Activated CD8-positive, alpha-beta T cell treated with anti-CD3 and anti-CD28 coated beads, Interleukin-2, amount 10 ng/mL, durations not matched to agents 7 days and 5 days (primary cell): ENCODE data around the gene GUCY2C. TPM values are rescaled to one million over a fixed set of nuclear protein-coding genes. Genes with fewer than 3 reads are reported as not detected.
"Not testable (repeated sequence)": the region's sequence is repeated elsewhere in the genome, so short reads cannot be mapped to it uniquely, and the experiment has no call there.

Source experiments
- ATAC-seq: fragments of 150-1000 bp; cut with Tn5 transposase; one replicate; pipeline ENCODE4 v1.10.0; 2021; ENCODE audit warnings: moderate library complexity
- CTCF ChIA-PET: fragments of 350-600 bp; sonication (Branson Sonifier 250); formaldehyde crosslinking; loops from one replicate; lab custom pipeline; 2021; ENCODE audit warnings: antibody characterized with exemption; lab: Charles Lee
- POLR2A ChIA-PET: fragments of 350-600 bp; sonication (Branson Sonifier 250); formaldehyde crosslinking; loops from one replicate; lab custom pipeline; 2021; ENCODE audit warnings: antibody characterized with exemption; lab: Charles Lee
- DNase-seq: peaks from one replicate; pipeline ENCODE4 v3.0.0-alpha.2; 2020
- H3K27ac Mint-ChIP-seq: one replicate; pipeline ENCODE4 v1.8.0; 2021; ENCODE audit warnings: mild to moderate bottlenecking, mixed read lengths
- H3K27me3 Mint-ChIP-seq: one replicate; pipeline ENCODE4 v1.8.0; 2021; ENCODE audit warnings: low read depth, mixed read lengths
- H3K36me3 Mint-ChIP-seq: one replicate; pipeline ENCODE4 v1.8.0; 2021; ENCODE audit warnings: low read depth, mixed read lengths
- H3K4me1 Mint-ChIP-seq: one replicate; pipeline ENCODE4 v1.8.0; 2021; ENCODE audit warnings: low read depth, mixed read lengths
- H3K4me3 Mint-ChIP-seq: one replicate; pipeline ENCODE4 v1.8.0; 2021; ENCODE audit warnings: mild to moderate bottlenecking, mixed read lengths
- H3K9me3 Mint-ChIP-seq: one replicate; pipeline ENCODE4 v1.8.0; 2022; ENCODE audit warnings: mixed read lengths; ENCODE audit not compliant: insufficient read depth
- total RNA-seq, 2 experiments: library from RNA; stranded (reverse); gene quantifications; one replicate each; pipeline ENCODE4 v1.2.3, GENCODE V29; 2021

Gene GUCY2C
- not detected for total RNA-seq

DNA sequence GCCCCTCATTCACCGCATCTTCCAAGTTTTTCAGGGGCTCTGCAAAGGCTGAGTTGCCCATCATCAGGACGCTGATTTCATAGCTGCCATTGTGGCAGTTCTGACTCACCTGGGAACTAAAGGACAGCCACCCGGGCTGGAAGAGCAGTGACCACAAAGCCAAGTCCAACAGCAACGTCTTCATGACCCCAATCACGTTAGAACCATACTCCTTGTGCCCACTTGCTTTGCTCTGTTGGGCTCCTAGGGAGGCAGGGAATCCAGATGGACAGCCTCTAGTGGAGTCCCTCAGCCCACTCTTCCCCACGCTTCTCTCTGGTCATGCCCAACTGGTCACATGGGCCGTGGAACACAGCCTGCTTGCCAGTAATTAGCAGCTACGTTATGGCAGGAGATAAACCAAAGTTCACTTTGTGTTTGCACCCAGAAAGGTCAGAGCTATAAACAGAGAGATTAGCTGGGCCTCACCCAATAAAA lies at the start of gene GUCY2C:
GUCY2C (minus strand) TSS at position 335 of the 477 bp plus-strand sequence; CDS start at position 184, 151 bp downstream.
- no peak within 1 kb of the TSS for H3K27ac Mint-ChIP-seq
- no peak within 1 kb of the TSS for H3K4me3 Mint-ChIP-seq
- ChIA-PET POLR2A (interaction anchor here (0.6 kb wide), 1 partner anchor 16 kb away, joined by 3 read pairs; no protein-coding TSS in a partner anchor), CTCF (no interaction called here)
- no peaks in the 10 kb centered on the region for H3K36me3 Mint-ChIP-seq
- DNase-seq: no peak
- H3K4me1 Mint-ChIP-seq: no peaks in the 10 kb centered on the region
- no peaks in the 10 kb centered on the region for H3K9me3 Mint-ChIP-seq
- H3K27me3 Mint-ChIP-seq: peaks cover 14% of the 10 kb centered on the region
- ATAC-seq: no peak

DNA sequence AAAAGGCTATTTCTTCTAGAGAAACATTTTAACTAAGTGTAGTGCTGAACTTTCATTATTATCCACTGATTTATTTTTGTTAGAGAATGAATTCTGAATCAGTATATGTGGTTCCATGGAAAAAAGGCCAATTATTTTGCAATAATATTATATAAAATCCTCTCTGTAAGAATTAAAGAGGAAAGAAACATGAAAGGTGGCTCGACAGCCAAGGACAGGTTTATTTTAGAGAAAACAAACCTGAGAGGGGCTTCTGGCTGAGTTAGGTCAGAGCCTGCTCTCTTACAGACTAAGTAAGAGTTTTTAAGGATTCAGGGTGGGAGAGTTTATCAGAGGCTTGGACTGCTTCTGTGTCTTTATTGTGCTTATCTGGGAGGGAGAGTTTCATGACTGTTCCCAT lies 46.7 kb upstream of the GUCY2C start:
- DNase-seq (no peak), ATAC-seq (no peak)
- CTCF ChIA-PET: no interaction called here
- Mint-ChIP-seq H3K4me1 (no peaks in the 10 kb centered on the region), H3K27me3 (no peaks in the 10 kb centered on the region), H3K36me3 (peaks cover 4% of the 10 kb centered on the region), H3K27ac (no peak overlapping the region), H3K9me3 (peaks cover 5% of the 10 kb centered on the region), H3K4me3 (no peak overlapping the region)
- POLR2A ChIA-PET: no interaction called here

DNA sequence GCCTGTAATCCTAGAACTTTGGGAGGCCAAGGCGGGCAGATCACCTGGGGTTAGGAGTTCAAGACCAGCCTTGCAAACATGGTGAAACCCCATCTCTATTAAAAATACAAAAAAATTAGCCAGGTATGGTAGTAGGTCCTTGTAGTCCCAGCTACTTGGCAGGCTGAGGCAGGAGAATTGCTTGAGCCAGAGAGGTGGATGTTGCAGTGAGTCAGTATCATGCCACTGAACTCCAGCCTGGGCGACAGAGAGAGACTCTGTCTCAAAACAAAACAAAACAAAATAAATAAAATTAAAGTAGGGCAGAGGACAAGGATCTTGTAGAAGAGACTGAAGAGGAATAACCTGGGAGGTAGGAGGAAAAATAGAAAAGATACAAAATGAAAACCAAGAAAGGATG lies 45.5 kb upstream of the GUCY2C start:
- no peaks in the 10 kb centered on the region for H3K27me3 Mint-ChIP-seq
- CTCF ChIA-PET: no interaction called here
- H3K4me3 Mint-ChIP-seq: no peak overlapping the region
- peaks cover 4% of the 10 kb centered on the region for H3K36me3 Mint-ChIP-seq
- POLR2A ChIA-PET: no interaction called here
- H3K9me3 Mint-ChIP-seq: peaks cover 5% of the 10 kb centered on the region
- no peaks in the 10 kb centered on the region for H3K4me1 Mint-ChIP-seq
- DNase-seq: no peak
- no peak overlapping the region for H3K27ac Mint-ChIP-seq
- ATAC-seq: no peak

DNA sequence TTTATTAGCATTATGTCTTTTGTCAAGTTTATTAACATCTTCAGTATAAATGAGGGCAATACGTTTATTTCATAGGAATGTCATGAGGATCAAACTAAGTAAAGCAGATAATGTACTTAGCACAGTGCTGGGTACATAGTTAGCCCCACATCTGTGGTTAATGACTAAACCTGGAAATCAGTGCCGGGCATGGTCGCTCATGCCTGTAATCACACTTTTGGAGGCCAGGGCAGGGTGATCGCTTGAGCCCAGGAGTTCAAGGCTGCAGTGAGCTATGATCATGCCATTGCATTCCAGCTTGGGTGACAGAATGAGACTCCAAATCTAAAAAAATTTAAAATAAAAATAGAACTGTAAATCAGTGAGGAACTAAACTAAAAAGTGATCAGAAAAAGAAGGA lies 44.8 kb upstream of the GUCY2C start:
- Mint-ChIP-seq H3K27ac (no peak overlapping the region), H3K36me3 (peaks cover 4% of the 10 kb centered on the region), H3K27me3 (no peaks in the 10 kb centered on the region), H3K9me3 (peaks cover 3% of the 10 kb centered on the region), H3K4me3 (no peak overlapping the region), H3K4me1 (no peaks in the 10 kb centered on the region)
- POLR2A ChIA-PET: no interaction called here
- DNase-seq (no peak), ATAC-seq (no peak)
- CTCF ChIA-PET: interaction anchor here (0.9 kb wide), 1 partner anchor 29 kb away, joined by 3 read pairs; no protein-coding TSS in a partner anchor

DNA sequence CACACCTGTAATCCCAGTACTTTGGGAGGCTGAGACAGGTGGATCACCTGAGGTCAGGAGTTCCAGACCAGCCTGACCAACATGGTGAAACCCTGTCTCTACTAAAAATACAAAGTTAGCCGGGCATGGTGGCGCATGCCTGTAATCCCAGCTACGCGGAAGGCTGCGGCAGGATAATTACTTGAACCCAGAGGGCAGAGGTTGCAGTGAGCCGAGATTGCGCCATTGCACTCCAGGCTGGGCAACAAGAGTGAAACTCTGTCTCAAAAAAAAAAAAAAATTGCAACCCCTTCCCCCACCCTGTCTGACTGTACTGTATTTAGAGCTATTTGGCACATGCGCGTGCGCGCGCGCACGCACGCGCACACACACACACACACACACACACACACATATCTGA lies 40.0 kb upstream of the GUCY2C start:
- H3K4me3 Mint-ChIP-seq, POLR2A ChIA-PET, H3K27me3 Mint-ChIP-seq, ATAC-seq, H3K9me3 Mint-ChIP-seq, H3K36me3 Mint-ChIP-seq, H3K27ac Mint-ChIP-seq, H3K4me1 Mint-ChIP-seq, DNase-seq: not testable (repeated sequence)
- CTCF ChIA-PET: interaction anchor here (1.3 kb wide), 2 partner anchors 12 to 485 kb away, joined by 3 to 4 read pairs; partner anchors contain the start of gene RERG

DNA sequence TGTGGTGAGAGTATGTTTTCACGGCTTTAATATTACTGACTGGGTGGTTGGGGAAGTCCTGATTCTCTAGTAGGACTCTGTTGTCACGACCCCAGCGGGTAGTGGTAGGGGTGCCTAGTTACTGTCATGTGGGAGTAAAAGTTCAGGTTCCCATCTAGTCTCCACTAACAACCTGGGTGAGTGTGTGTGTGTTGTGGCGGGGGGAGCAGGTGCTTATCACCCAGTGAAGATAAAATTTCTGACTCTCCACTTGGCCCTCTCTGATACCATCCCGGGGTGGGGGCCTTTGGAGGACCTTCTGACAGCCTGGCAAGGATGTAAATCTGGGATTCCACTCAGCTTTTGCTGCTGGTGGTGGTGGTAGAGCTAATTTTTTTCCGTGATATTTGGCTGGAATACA lies 35.4 kb upstream of the GUCY2C start:
- H3K9me3 Mint-ChIP-seq: peaks cover 10% of the 10 kb centered on the region
- no peak for DNase-seq
- no peaks in the 10 kb centered on the region for H3K36me3 Mint-ChIP-seq
- H3K27me3 Mint-ChIP-seq: peaks cover 10% of the 10 kb centered on the region
- H3K4me3 Mint-ChIP-seq: no peak overlapping the region
- ChIA-PET POLR2A (no interaction called here), CTCF (interaction anchor here (1.8 kb wide), 1 partner anchor 8 kb away, joined by 5 read pairs; no protein-coding TSS in a partner anchor)
- no peak for ATAC-seq
- no peaks in the 10 kb centered on the region for H3K4me1 Mint-ChIP-seq
- H3K27ac Mint-ChIP-seq: no peak overlapping the region

DNA sequence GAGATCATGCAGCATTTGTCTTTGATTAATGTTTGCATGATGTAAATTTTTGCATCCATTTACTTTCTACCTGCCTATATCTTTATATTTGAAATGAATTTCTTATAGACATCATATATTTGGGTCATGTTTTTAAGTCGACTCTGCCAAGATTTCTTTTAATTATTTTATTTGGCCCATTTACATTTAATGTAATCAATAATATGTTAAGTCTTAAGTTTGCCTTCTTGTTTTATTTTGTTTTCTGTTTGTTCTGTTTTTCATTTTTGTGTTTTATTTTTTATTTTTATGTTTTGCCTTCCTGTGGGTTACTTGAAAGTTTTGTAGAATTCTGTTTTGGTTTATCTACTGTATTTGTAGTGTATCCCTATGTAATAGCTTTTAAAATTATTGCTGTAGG lies 33.2 kb upstream of the GUCY2C start:
- DNase-seq (no peak), ATAC-seq (no peak)
- no peak overlapping the region for H3K27ac Mint-ChIP-seq
- CTCF ChIA-PET: no interaction called here
- no peaks in the 10 kb centered on the region for H3K4me1 Mint-ChIP-seq
- H3K4me3 Mint-ChIP-seq: no peak overlapping the region
- peaks cover 10% of the 10 kb centered on the region for H3K9me3 Mint-ChIP-seq
- H3K27me3 Mint-ChIP-seq: peaks cover 10% of the 10 kb centered on the region
- H3K36me3 Mint-ChIP-seq: no peaks in the 10 kb centered on the region
- POLR2A ChIA-PET: no interaction called here

DNA sequence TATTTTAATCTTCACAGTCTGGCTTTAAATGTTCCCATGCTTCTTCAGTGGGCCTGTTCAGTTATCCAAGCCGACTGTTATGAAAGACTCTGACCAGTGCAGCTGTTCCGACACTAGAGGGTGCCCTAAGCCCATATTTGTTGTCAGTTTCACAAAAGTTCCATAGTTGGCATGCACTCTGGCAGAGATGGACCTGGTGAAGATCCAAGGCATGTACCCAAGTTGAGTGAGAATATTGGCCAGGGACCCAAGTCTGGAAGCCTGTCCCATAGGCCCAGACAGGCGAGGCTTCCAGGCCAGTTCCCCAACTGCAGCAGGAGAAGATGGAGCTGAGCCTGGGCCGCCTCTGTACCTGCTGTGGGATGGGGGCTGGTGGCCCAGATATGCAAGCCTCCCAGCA lies 27.4 kb upstream of the GUCY2C start:
- no peaks in the 10 kb centered on the region for H3K9me3 Mint-ChIP-seq
- H3K36me3 Mint-ChIP-seq: no peaks in the 10 kb centered on the region
- POLR2A ChIA-PET: interaction anchor here (2.4 kb wide), 1 partner anchor 47 kb away, joined by 13 read pairs; a partner anchor contains a TSS
- no peak overlapping the region for H3K27ac Mint-ChIP-seq
- ATAC-seq (peak; percentile 76), DNase-seq (peak; percentile 68)
- no peak overlapping the region for H3K4me3 Mint-ChIP-seq
- H3K27me3 Mint-ChIP-seq: peaks cover 3% of the 10 kb centered on the region
- CTCF ChIA-PET: interaction anchor here (0.6 to 2.5 kb wide), 20 partner anchors 9 to 1559 kb away, joined by 3 to 21 read pairs (median 4); partner anchors contain the start of genes C12orf60, RERG and WBP11
- H3K4me1 Mint-ChIP-seq: no peaks in the 10 kb centered on the region

DNA sequence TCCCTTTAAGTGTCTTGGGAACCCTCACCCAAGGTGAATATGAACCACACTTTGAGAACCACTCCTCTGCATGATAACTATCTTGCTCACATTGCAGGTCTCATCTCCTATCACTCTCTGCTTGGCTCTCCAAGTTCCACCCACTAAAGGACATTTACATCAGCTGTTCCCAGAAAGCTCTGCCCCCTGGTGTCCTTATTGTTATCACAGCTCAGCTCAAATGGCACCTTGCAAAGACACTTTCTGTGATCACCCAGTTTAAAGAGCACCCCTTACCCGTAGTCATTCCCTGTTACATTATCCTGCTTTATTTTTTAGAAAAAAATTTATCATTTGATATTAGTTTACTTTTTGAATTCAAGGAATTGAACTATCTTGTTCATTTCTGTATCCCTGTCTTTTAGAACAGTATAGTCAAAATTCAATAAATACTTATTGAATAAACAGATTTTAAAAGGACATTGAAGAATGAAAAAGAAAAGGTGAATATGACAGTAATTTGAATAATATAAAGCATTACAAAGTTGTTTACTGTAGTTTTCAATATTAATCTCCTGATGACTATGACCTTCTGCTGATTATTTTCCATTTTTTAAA lies 20.5 kb upstream of the GUCY2C start:
- Mint-ChIP-seq H3K4me1 (peaks cover 17% of the 10 kb centered on the region), H3K4me3 (no peak overlapping the region), H3K27me3 (peaks cover 12% of the 10 kb centered on the region), H3K9me3 (no peaks in the 10 kb centered on the region), H3K36me3 (no peaks in the 10 kb centered on the region), H3K27ac (no peak overlapping the region)
- POLR2A ChIA-PET: no interaction called here
- ATAC-seq (peak; percentile 75), DNase-seq (peak; percentile 67)
- CTCF ChIA-PET: interaction anchor here (0.6 to 2.1 kb wide), 10 partner anchors 40 to 479 kb away, joined by 3 to 14 read pairs (median 4); no protein-coding TSS in a partner anchor

DNA sequence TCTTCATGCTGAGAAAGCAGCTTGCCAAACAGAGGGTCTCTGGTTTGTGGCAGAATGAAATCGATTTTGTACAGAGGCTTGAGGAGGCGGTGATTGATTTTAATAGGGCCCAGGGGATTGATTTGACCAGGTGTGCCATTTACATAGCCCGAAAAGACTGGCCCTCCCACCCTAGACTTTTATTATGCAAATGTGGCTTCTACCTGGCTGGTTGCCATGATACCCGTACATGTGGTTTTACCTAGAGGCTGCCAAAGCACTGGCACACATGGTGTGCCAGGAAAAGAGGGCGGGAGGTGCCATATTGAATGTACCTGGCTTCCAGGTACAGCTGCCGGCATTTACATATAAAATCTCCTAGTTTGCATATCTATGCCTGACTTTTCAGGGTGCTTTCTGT lies 18.0 kb upstream of the GUCY2C start:
- H3K9me3 Mint-ChIP-seq: no peaks in the 10 kb centered on the region
- no peak overlapping the region for H3K27ac Mint-ChIP-seq
- peaks cover 17% of the 10 kb centered on the region for H3K4me1 Mint-ChIP-seq
- H3K36me3 Mint-ChIP-seq: no peaks in the 10 kb centered on the region
- DNase-seq (no peak), ATAC-seq (no peak)
- H3K27me3 Mint-ChIP-seq: peaks cover 13% of the 10 kb centered on the region
- no peak overlapping the region for H3K4me3 Mint-ChIP-seq
- ChIA-PET CTCF (interaction anchor here (0.9 to 1.2 kb wide), 2 partner anchors 85 to 476 kb away, joined by 3 read pairs; no protein-coding TSS in a partner anchor), POLR2A (no interaction called here)

DNA sequence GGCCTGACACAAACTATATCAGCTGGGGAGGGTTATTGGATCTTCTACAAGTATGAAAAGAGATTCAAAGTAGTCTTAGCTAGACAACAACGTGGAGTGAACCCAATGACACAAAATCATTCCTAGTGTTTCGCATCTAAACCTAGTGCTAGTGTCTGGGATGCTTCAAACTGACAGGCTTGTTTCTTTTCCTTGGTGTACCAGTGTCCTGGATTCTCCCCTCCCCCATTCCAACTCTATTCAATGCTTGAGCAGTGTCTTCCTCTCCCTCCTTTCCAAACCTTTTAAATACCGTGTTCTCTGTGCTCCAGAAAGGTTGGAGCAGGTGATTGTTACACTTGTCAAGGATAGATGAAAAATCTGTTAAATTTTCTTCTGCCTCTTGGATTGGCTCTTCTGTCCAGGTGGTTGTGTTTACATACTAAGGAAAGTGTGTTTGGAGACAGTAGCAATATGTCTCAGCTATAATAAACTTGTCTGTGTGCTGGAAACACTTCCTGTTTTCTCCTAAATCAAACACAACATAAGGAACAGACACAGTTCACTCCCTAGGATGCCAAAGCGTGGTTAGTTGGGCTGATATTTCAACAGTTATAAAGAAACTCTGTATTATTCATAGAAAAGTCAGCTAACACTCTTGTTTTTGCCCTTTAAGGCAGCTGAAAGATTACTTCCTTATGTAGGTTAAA lies 14.4 kb upstream of the GUCY2C start:
- CTCF ChIA-PET: interaction anchor here (1.0 kb wide), 1 partner anchor 78 kb away, joined by 3 read pairs; no protein-coding TSS in a partner anchor
- peaks cover 17% of the 10 kb centered on the region for H3K27me3 Mint-ChIP-seq
- no peaks in the 10 kb centered on the region for H3K9me3 Mint-ChIP-seq
- ATAC-seq: no peak
- H3K4me1 Mint-ChIP-seq: peaks cover 5% of the 10 kb centered on the region
- H3K27ac Mint-ChIP-seq: no peak overlapping the region
- H3K36me3 Mint-ChIP-seq: no peaks in the 10 kb centered on the region
- POLR2A ChIA-PET: no interaction called here
- H3K4me3 Mint-ChIP-seq: no peak overlapping the region
- DNase-seq: no peak
